HG03064 (cell line): ENCODE data around the gene FBLN5.

Source experiments
- ATAC-seq: cut with Tn5 transposase; IDR thresholded peaks from one replicate; pipeline ENCODE4 v1.9.1; 2021; ENCODE audit warnings: low read depth; ENCODE audit not compliant: unreplicated experiment

FBLN5 gene

DNA sequence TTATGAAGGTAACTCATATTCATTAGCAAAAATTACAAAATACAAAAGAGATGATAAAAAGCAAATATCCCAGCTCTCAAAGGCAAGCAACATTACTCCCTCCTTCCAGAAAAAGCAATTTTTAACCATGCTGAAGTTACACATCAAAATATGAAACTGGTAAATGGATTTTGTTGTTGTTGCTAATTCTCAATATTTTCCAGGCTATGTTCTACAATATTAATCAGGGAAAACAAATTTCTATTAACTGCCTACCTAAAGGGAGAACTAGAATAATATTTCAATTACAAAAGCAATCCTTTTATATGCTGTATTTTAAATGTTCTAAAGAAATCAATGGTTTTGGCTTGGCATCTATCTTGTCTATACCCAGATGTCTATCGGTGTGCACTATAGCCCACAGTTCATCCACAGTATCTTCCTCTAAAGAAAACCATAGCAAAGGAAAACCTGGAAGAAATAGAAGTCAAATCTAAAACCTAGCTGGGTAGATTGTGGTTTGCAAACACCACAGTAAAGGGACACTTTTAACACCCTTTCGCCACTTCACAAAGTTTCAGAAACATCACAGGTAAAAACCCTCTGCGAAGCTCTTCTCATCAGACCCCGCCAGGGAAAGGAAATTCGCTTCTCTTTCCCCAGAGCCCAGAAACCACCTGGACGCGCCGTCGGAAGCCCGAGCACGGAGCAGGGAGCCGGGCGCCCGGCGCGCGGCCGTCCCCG, 112.1 kb downstream of the FBLN5 start:
- ATAC-seq, result peak; percentile 17

DNA sequence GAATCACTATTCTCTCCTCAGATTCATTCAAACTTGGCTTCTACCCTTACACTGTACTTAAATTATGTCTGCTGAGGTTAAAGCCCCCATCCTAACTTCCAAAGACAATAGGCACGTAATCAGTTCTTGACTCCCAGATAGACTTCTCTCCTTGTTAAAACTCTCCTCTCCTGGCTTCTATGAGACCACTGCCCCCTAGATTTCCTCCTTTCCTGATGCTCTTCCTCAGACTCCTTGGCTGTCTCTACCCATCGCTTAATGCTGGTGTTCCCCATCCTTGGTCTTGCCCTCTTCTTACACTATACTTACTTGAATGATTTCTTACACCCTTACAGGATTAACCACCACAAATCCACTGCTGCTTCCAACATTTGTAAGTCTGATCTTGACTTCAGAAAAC, 112.9 kb downstream of the FBLN5 start:
- ATAC-seq, result no peak

DNA sequence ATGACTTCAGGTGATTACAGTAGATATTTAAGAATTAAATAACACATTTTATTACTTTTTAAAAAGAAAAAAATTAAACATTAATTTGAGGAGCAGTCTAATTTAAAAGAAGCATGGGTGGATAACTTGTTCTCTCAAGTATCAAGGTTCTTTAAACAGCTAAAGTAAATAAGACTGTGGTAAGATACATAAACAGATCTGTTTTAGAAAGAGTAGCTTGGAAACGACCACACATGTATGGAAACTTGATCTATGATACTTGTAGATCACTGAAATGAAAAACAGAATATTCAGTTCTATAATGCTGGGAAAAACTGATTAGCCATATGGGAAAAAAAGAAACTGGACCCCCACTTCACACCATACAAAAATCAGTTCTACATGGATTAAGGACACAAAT, 116.2 kb downstream of the FBLN5 start:
- no peak for ATAC-seq

DNA sequence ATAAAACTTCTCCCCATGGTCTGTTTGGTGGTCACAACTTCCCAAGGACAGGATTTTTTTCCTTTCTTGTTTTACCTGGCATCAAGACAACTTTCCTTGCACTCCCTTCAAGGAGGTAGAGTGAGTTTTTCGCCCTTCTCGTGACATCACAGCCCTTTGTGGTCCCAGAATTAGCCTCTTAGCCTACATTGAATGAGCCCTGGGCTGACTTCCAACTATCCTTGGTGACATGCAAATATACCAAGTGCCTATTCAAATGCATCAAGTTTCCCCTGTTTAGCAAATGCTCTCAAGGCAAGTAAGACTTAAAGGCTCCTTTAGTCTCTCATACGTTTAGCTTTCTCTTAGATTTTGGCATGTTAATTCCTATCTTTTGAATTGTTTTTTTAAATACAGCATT, 116.7 kb downstream of the FBLN5 start:
- peak; percentile 63 for ATAC-seq

DNA sequence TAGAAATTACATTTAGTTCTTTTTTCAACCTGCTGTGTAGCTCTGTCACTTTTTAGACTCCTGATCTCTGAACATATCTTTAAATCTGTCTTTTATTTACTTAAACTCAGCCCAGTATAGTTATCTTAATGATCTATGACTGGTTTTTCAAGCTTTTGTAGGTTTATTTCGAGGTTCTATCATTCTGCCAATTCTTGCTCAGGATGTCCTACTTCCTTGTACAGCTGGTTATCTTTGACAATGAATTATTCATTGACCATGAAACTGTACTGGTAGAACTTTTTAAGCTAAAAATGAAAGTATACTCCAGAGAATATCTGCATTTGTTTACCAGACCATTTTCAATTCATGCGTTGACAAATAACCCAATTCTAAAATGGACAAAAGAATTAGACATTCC, 118.0 kb downstream of the FBLN5 start:
- ATAC-seq, result no peak

DNA sequence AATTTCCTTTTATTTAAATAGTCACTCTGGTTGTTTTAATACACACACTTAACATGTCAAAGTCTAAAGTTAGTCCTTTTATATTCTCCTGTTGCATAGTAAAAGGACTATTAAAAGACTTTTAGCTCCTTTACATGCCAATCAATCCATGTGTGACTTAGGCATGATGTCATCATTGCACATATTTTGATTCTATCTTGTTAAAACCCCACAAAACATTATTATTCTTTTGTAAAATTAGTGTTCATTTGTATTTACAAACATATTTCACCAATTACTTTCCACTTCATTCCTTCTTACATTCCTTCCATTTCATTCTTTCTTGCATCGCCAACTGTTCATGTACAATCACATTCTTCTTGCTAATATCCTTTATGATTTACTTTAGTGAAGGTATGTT, 119.7 kb downstream of the FBLN5 start:
- no peak for ATAC-seq
